HEK293 (cell line): ENCODE data around the gene SLC27A3.

Source experiments
- EGR2 ChIP-seq: fragments of 450-650 bp; formaldehyde crosslinking; IDR thresholded peaks from 2 replicates; pipeline ENCODE4 v1.5.1; 2016; ENCODE audit warnings: low read depth, missing biosample characterization, missing genetic modification characterization
- HIC1 ChIP-seq: fragments of 450-650 bp; formaldehyde crosslinking; IDR thresholded peaks from 2 replicates; pipeline ENCODE4 v1.5.1; 2016; ENCODE audit warnings: missing biosample characterization, missing genetic modification characterization
- HOXA7 ChIP-seq: sonication (generic); formaldehyde crosslinking; IDR thresholded peaks from 2 replicates; pipeline ENCODE4 v1.8.1; 2022; ENCODE audit warnings: missing genetic modification reagents, borderline replicate concordance
- IKZF3 ChIP-seq: fragments of 450-650 bp; IDR thresholded peaks from 2 replicates; pipeline ENCODE4 v1.5.0; 2018; ENCODE audit warnings: missing biosample characterization, mild to moderate bottlenecking, missing genetic modification characterization, moderate library complexity
- KLF10 ChIP-seq: fragments of 450-650 bp; IDR thresholded peaks from 2 replicates; pipeline ENCODE4 v1.5.1; 2018; ENCODE audit warnings: missing biosample characterization, mild to moderate bottlenecking, missing genetic modification characterization
- KLF8 ChIP-seq: fragments of 450-650 bp; formaldehyde crosslinking; IDR thresholded peaks from 2 replicates; pipeline ENCODE4 v1.5.1; 2016; ENCODE audit warnings: missing biosample characterization, missing genetic modification characterization
- REPIN1 ChIP-seq: fragments of 450-650 bp; formaldehyde crosslinking; IDR thresholded peaks from 2 replicates; pipeline ENCODE4 v1.5.1; 2017; ENCODE audit warnings: missing biosample characterization, missing genetic modification characterization, low read depth
- SALL2 ChIP-seq: fragments of 450-650 bp; formaldehyde crosslinking; IDR thresholded peaks from 2 replicates; pipeline ENCODE4 v1.5.0; 2017; ENCODE audit warnings: missing biosample characterization, mild to moderate bottlenecking, missing genetic modification characterization, borderline replicate concordance
- SCRT2 ChIP-seq: fragments of 450-650 bp; formaldehyde crosslinking; IDR thresholded peaks from 2 replicates; pipeline ENCODE4 v1.5.1; 2016; ENCODE audit warnings: missing biosample characterization, missing genetic modification characterization
- ZNF133 ChIP-seq: fragments of 450-650 bp; formaldehyde crosslinking; IDR thresholded peaks from 2 replicates; pipeline ENCODE4 v1.5.1; 2016; ENCODE audit warnings: missing biosample characterization, missing genetic modification characterization
- ZNF140 ChIP-seq: fragments of 450-650 bp; formaldehyde crosslinking; IDR thresholded peaks from 2 replicates; pipeline ENCODE4 v1.5.1; 2016; ENCODE audit warnings: missing biosample characterization, missing genetic modification characterization
- ZNF214 ChIP-seq: fragments of 450-650 bp; formaldehyde crosslinking; IDR thresholded peaks from 2 replicates; pipeline ENCODE4 v1.5.1; 2017; ENCODE audit warnings: missing biosample characterization, mild to moderate bottlenecking, missing genetic modification characterization, borderline replicate concordance
- ZNF292 ChIP-seq: fragments of 450-650 bp; formaldehyde crosslinking; IDR thresholded peaks from 2 replicates; pipeline ENCODE4 v1.5.1; 2016; ENCODE audit warnings: low read depth, missing biosample characterization, missing genetic modification characterization, borderline replicate concordance
- ZNF341 ChIP-seq: fragments of 450-650 bp; formaldehyde crosslinking; IDR thresholded peaks from 2 replicates; pipeline ENCODE4; 2016; ENCODE audit warnings: low read depth, missing biosample characterization, missing genetic modification characterization
- ZNF426 ChIP-seq: fragments of 450-650 bp; formaldehyde crosslinking; IDR thresholded peaks from 2 replicates; pipeline ENCODE4 v1.5.1; 2017; ENCODE audit warnings: missing biosample characterization, missing genetic modification characterization, mild to moderate bottlenecking, inconsistent platforms, moderate library complexity
- ZNF530 ChIP-seq: fragments of 450-650 bp; formaldehyde crosslinking; IDR thresholded peaks from 2 replicates; pipeline ENCODE4 v1.5.1; 2016; ENCODE audit warnings: low read depth, missing biosample characterization, missing genetic modification characterization
- ZNF791 ChIP-seq: fragments of 450-650 bp; formaldehyde crosslinking; IDR thresholded peaks from 2 replicates; pipeline ENCODE4 v1.5.1; 2016; ENCODE audit warnings: missing biosample characterization, missing genetic modification characterization
- TF ChIP-seq, protein P1 (sequence below): fragments of 450-650 bp; formaldehyde crosslinking; IDR thresholded peaks from 2 replicates; pipeline ENCODE4 v1.5.1; 2016; ENCODE audit warnings: missing biosample characterization, missing genetic modification characterization
- TF ChIP-seq, protein P2 (sequence below): fragments of 450-650 bp; formaldehyde crosslinking; IDR thresholded peaks from 2 replicates; pipeline ENCODE4 v1.5.1; 2016; ENCODE audit warnings: missing biosample characterization, missing genetic modification characterization
- TF ChIP-seq, protein P3 (sequence below): fragments of 450-650 bp; formaldehyde crosslinking; IDR thresholded peaks from 2 replicates; pipeline ENCODE4 v1.5.1; 2016; ENCODE audit warnings: missing biosample characterization, missing genetic modification characterization
- TF ChIP-seq, protein P4 (sequence below): fragments of 450-650 bp; formaldehyde crosslinking; IDR thresholded peaks from 2 replicates; pipeline ENCODE4 v1.5.1; 2016; ENCODE audit warnings: missing biosample characterization, missing genetic modification characterization
- TF ChIP-seq, protein P5 (sequence below): fragments of 450-650 bp; formaldehyde crosslinking; IDR thresholded peaks from 2 replicates; pipeline ENCODE4 v1.5.1; 2016; ENCODE audit warnings: missing biosample characterization, missing genetic modification characterization, borderline replicate concordance
- TF ChIP-seq, protein P6 (sequence below): fragments of 450-650 bp; formaldehyde crosslinking; IDR thresholded peaks from 2 replicates; pipeline ENCODE4 v1.5.1; 2017; ENCODE audit warnings: missing biosample characterization, missing genetic modification characterization

The SLC27A3 gene

DNA sequence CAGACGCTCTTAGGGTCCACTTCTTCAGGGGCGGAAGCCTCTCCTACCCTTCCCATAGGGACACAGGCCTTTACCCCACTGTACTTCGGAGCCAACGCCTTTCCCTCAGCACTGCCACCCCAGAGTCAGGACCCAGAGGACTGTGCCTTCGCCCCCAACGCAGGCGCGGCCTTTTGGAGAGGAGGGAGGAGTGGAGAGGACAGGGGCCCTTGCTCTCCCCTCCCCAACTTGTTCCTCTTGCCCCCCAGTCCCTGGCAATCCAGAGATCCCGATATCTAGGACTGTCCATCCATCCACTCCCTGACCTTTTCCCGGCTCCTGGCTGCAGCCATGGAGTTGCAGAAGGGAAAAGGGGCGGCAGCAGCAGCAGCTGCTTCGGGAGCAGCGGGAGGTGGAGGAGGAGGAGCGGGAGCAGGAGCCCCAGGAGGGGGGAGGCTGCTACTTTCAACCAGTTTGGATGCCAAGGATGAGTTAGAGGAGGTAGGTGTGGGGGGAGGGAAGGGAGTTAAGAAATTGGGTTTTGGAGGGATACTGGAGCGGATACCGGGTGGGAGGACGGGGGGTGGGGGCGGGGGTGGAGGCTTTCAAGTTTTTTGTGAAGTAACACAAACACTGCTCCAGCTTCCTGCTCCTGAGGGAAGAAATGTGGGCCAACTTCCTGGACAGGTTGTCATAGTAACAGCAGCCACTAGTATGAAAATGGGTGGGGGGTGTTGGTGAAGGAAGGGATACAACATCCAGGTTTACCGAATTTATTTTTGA lies 46.7 kb upstream of the SLC27A3 start (continued):
- TF ChIP-seq ZNF214, result no peak
- TF ChIP-seq, protein P1, sequence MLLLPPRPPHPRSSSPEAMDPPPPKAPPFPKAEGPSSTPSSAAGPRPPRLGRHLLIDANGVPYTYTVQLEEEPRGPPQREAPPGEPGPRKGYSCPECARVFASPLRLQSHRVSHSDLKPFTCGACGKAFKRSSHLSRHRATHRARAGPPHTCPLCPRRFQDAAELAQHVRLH, result no peak
- TF ChIP-seq, protein P2, sequence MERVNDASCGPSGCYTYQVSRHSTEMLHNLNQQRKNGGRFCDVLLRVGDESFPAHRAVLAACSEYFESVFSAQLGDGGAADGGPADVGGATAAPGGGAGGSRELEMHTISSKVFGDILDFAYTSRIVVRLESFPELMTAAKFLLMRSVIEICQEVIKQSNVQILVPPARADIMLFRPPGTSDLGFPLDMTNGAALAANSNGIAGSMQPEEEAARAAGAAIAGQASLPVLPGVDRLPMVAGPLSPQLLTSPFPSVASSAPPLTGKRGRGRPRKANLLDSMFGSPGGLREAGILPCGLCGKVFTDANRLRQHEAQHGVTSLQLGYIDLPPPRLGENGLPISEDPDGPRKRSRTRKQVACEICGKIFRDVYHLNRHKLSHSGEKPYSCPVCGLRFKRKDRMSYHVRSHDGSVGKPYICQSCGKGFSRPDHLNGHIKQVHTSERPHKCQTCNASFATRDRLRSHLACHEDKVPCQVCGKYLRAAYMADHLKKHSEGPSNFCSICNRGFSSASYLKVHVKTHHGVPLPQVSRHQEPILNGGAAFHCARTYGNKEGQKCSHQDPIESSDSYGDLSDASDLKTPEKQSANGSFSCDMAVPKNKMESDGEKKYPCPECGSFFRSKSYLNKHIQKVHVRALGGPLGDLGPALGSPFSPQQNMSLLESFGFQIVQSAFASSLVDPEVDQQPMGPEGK (tag by site-specific recombination), result peak; percentile 51; the same call in 1 of the 2 replicates
- no peak for TF ChIP-seq HOXA7 (CRISPR knock-in tag)
- no peak for TF ChIP-seq KLF10 (tag by site-specific recombination)
- TF ChIP-seq, protein P3, sequence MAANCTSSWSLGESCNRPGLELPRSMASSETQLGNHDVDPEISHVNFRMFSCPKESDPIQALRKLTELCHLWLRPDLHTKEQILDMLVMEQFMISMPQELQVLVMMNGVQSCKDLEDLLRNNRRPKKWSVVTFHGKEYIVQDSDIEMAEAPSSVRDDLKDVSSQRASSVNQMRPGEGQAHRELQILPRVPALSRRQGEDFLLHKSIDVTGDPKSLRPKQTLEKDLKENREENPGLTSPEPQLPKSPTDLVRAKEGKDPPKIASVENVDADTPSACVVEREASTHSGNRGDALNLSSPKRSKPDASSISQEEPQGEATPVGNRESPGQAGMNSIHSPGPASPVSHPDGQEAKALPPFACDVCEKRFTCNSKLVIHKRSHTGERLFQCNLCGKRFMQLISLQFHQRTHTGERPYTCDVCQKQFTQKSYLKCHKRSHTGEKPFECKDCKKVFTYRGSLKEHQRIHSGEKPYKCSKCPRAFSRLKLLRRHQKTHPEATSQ, result no peak
- TF ChIP-seq, protein P4, sequence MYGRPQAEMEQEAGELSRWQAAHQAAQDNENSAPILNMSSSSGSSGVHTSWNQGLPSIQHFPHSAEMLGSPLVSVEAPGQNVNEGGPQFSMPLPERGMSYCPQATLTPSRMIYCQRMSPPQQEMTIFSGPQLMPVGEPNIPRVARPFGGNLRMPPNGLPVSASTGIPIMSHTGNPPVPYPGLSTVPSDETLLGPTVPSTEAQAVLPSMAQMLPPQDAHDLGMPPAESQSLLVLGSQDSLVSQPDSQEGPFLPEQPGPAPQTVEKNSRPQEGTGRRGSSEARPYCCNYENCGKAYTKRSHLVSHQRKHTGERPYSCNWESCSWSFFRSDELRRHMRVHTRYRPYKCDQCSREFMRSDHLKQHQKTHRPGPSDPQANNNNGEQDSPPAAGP (tag by site-specific recombination), result no peak
- TF ChIP-seq IKZF3 (tag by site-specific recombination), result peak; percentile 90
- no peak for TF ChIP-seq KLF8 (tag by site-specific recombination)
- TF ChIP-seq, protein P5, sequence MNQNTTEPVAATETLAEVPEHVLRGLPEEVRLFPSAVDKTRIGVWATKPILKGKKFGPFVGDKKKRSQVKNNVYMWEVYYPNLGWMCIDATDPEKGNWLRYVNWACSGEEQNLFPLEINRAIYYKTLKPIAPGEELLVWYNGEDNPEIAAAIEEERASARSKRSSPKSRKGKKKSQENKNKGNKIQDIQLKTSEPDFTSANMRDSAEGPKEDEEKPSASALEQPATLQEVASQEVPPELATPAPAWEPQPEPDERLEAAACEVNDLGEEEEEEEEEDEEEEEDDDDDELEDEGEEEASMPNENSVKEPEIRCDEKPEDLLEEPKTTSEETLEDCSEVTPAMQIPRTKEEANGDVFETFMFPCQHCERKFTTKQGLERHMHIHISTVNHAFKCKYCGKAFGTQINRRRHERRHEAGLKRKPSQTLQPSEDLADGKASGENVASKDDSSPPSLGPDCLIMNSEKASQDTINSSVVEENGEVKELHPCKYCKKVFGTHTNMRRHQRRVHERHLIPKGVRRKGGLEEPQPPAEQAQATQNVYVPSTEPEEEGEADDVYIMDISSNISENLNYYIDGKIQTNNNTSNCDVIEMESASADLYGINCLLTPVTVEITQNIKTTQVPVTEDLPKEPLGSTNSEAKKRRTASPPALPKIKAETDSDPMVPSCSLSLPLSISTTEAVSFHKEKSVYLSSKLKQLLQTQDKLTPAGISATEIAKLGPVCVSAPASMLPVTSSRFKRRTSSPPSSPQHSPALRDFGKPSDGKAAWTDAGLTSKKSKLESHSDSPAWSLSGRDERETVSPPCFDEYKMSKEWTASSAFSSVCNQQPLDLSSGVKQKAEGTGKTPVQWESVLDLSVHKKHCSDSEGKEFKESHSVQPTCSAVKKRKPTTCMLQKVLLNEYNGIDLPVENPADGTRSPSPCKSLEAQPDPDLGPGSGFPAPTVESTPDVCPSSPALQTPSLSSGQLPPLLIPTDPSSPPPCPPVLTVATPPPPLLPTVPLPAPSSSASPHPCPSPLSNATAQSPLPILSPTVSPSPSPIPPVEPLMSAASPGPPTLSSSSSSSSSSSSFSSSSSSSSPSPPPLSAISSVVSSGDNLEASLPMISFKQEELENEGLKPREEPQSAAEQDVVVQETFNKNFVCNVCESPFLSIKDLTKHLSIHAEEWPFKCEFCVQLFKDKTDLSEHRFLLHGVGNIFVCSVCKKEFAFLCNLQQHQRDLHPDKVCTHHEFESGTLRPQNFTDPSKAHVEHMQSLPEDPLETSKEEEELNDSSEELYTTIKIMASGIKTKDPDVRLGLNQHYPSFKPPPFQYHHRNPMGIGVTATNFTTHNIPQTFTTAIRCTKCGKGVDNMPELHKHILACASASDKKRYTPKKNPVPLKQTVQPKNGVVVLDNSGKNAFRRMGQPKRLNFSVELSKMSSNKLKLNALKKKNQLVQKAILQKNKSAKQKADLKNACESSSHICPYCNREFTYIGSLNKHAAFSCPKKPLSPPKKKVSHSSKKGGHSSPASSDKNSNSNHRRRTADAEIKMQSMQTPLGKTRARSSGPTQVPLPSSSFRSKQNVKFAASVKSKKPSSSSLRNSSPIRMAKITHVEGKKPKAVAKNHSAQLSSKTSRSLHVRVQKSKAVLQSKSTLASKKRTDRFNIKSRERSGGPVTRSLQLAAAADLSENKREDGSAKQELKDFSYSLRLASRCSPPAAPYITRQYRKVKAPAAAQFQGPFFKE (tag by site-specific recombination), result no peak
- no peak for TF ChIP-seq ZNF426 (tag by site-specific recombination)
- TF ChIP-seq HIC1 (tag by site-specific recombination), result peak; percentile 29; the same call in 1 of the 2 replicates
- TF ChIP-seq SCRT2, result no peak
- no peak for TF ChIP-seq ZNF140 (tag by site-specific recombination)
- no peak for TF ChIP-seq ZNF530 (tag by site-specific recombination)
- peak; percentile 98 for TF ChIP-seq ZNF341 (tag by site-specific recombination)
- TF ChIP-seq, protein P6, sequence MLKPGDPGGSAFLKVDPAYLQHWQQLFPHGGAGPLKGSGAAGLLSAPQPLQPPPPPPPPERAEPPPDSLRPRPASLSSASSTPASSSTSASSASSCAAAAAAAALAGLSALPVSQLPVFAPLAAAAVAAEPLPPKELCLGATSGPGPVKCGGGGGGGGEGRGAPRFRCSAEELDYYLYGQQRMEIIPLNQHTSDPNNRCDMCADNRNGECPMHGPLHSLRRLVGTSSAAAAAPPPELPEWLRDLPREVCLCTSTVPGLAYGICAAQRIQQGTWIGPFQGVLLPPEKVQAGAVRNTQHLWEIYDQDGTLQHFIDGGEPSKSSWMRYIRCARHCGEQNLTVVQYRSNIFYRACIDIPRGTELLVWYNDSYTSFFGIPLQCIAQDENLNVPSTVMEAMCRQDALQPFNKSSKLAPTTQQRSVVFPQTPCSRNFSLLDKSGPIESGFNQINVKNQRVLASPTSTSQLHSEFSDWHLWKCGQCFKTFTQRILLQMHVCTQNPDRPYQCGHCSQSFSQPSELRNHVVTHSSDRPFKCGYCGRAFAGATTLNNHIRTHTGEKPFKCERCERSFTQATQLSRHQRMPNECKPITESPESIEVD (tag by site-specific recombination), result no peak
- peak; percentile 55 for TF ChIP-seq EGR2 (tag by site-specific recombination)
- TF ChIP-seq SALL2 (tag by site-specific recombination), result no peak
- no peak for TF ChIP-seq ZNF292
- TF ChIP-seq ZNF133 (tag by site-specific recombination), result no peak
- TF ChIP-seq REPIN1 (tag by site-specific recombination), result no peak
- TF ChIP-seq ZNF791 (tag by site-specific recombination), result no peak
